T-cell (primary cell): Measurements from ENCODE around the gene GRM1. TPM values are rescaled to one million over a fixed set of nuclear protein-coding genes. Genes with fewer than 3 reads are reported as not detected.

Experiments
- ATAC-seq, 4 experiments: fragments of 200-7000 bp in 3 of 4; fragments of 150-1000 bp in 1 of 4; cut with Tn5 transposase; replicated peaks in 1 of 4; 1 replicate in 3 of 4; 2 replicates in 1 of 4; pipeline ENCODE4 v1.10.0; 2021; ENCODE audit warnings: moderate library complexity in 3 of 4, mild to moderate bottlenecking in 2 of 4, moderate number of reproducible peaks in 1 of 4
- CTCF ChIA-PET, 2 donors: fragments of 300-600 bp; sonication (Branson Sonifier 250); formaldehyde crosslinking; loops; one replicate each; lab custom pipeline; 2022; ENCODE audit warnings: antibody characterized with exemption in 2 of 2; lab: Charles Lee
- POLR2A ChIA-PET, 2 donors: fragments of 300-600 bp; sonication (Branson Sonifier 250); formaldehyde crosslinking; loops; one replicate each; lab custom pipeline; 2022; ENCODE audit warnings: antibody characterized with exemption in 2 of 2; lab: Charles Lee
- DNase-seq, 35 experiments: peaks; one replicate each; pipeline versions ENCODE4 v3.0.0 to v3.0.0-alpha.2; 2013 to 2023
- H3K27ac ChIP-seq: one replicate; pipeline ENCODE4 v1.5.1; 2013; ENCODE audit warnings: low read length
- H3K27me3 ChIP-seq, 2 experiments: replicated peaks in 1 of 2; 1 replicate in 1 of 2; 2 replicates in 1 of 2; pipeline versions ENCODE4 v1.6.1 to v1.7.0; 2013; ENCODE audit warnings: low read length in 1 of 2, mixed read lengths in 1 of 2; ENCODE audit not compliant: control insufficient read depth in 2 of 2, insufficient read depth in 2 of 2; ENCODE audit errors: extremely low read depth in 1 of 2
- H3K36me3 ChIP-seq, 2 donors: 1 replicate in 1 of 2; 2 replicates in 1 of 2; pipeline versions ENCODE4 v1.6.1 to v1.7.0; 2013; ENCODE audit warnings: low read length in 1 of 2; ENCODE audit not compliant: control insufficient read depth in 2 of 2, insufficient read depth in 1 of 2; ENCODE audit errors: extremely low read depth in 1 of 2
- H3K4me1 ChIP-seq, 2 experiments: 1 replicate in 1 of 2; 2 replicates in 1 of 2; pipeline versions ENCODE4 v1.6.1 to v1.7.0; 2013; ENCODE audit warnings: low read length in 2 of 2, mixed read lengths in 1 of 2; ENCODE audit not compliant: insufficient read depth in 2 of 2, control insufficient read depth in 1 of 2; ENCODE audit errors: extremely low read depth in 1 of 2
- H3K4me3 ChIP-seq, 2 donors: 1 replicate in 1 of 2; 2 replicates in 1 of 2; pipeline versions ENCODE4 v1.5.1 to v1.7.0; 2013; ENCODE audit warnings: mild to moderate bottlenecking in 2 of 2, low read length in 1 of 2, moderate library complexity in 1 of 2; ENCODE audit not compliant: control insufficient read depth in 1 of 2; ENCODE audit errors: extremely low read depth in 1 of 2
- H3K9me3 ChIP-seq: 2 replicates; pipeline ENCODE4 v1.7.0; 2013
- H3K27ac Mint-ChIP-seq, 2 donors: one replicate each; pipeline ENCODE4 v1.8.0; 2020 to 2021; ENCODE audit warnings: mild to moderate bottlenecking in 2 of 2, mixed read lengths in 2 of 2
- H3K27me3 Mint-ChIP-seq, 2 donors: one replicate each; pipeline ENCODE4 v1.8.0; 2021 to 2022; ENCODE audit warnings: mixed read lengths in 2 of 2
- H3K36me3 Mint-ChIP-seq: one replicate; pipeline ENCODE4 v1.8.0; 2021; ENCODE audit warnings: mixed read lengths
- H3K4me1 Mint-ChIP-seq, 3 donors: one replicate each; pipeline ENCODE4 v1.8.0; 2020 to 2022; ENCODE audit warnings: mixed read lengths in 3 of 3, mild to moderate bottlenecking in 1 of 3
- H3K4me3 Mint-ChIP-seq, 3 donors: one replicate each; pipeline ENCODE4 v1.8.0; 2020 to 2022; ENCODE audit warnings: mild to moderate bottlenecking in 3 of 3, mixed read lengths in 3 of 3, moderate library complexity in 3 of 3
- H3K9me3 Mint-ChIP-seq, 3 donors: one replicate each; pipeline ENCODE4 v1.8.0; 2020 to 2022; ENCODE audit warnings: mixed read lengths in 3 of 3
- WGBS: methylation state at CpG from one replicate; pipeline ENCODE4 v1.1.5; 2013; ENCODE audit warnings: missing lambda C conversion rate; ENCODE audit not compliant: insufficient coverage; 5-methylcytosine and 5-hydroxymethylcytosine counted together
- total RNA-seq, 35 experiments: library from RNA in 6 of 35; stranded (reverse) in 6 of 35; fragments of 120-200 nt in 1 of 35; gene quantifications; one replicate each; pipeline versions ENCODE4 v1.2.1 to v1.2.4 and lab custom pipeline; 2013 to 2026

Gene GRM1
- total RNA-seq, 5 donors from 2014 or later (not counting 1 experiment from before 2014, with no cell fraction given): not detected

DNA sequence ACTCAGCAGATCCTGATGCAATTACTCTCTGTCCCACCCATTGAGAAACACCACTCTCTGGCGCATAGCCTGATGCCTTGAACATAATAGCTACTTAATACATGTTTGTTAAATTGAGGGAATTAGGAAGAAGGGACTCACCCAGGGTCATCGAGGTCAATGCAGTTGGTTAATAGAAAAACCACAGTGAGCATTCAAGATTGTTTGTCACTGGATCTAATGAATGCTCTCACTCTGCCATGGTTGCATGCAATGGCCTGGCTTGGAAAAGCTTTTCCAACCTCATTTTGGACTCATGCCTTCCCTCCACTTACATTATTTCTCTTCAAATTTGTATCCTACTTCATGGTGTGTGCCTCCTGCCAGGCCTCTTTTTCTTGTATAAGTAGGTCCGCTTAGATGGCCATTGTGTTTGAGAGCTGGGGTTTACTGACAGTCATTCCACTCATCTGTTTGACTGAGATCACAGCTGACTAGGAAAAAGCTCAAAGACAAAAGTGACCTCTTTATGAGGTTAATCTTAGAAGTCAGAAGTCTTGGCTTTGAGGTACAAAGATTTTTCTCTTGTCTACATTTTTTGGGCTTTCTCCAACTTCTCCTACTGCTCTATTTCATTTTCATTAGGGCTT, 360.0 kb downstream of the GRM1 start:
- ChIA-PET POLR2A (no interaction called here), CTCF (no interaction called here)
- Mint-ChIP-seq H3K27me3 (peaks cover 0 to 6% of the 10 kb centered on the region in 2 donors), H3K36me3 (no peaks in the 10 kb centered on the region), H3K4me1 (no peaks in the 10 kb centered on the region), H3K9me3 (no peaks in the 10 kb centered on the region), H3K4me3 (no peak overlapping the region), H3K27ac (no peak overlapping the region)
- no CpG with 5 or more reads among the region's 3 CpGs for WGBS
- H3K27ac ChIP-seq: no peak overlapping the region
- no peaks in the 10 kb centered on the region for H3K9me3 ChIP-seq
- H3K4me1 ChIP-seq: no peaks in the 10 kb centered on the region
- no peaks in the 10 kb centered on the region for H3K27me3 ChIP-seq
- no peak overlapping the region for H3K4me3 ChIP-seq
- H3K36me3 ChIP-seq: no peaks in the 10 kb centered on the region
- DNase-seq (no peak), ATAC-seq (no peak)

DNA sequence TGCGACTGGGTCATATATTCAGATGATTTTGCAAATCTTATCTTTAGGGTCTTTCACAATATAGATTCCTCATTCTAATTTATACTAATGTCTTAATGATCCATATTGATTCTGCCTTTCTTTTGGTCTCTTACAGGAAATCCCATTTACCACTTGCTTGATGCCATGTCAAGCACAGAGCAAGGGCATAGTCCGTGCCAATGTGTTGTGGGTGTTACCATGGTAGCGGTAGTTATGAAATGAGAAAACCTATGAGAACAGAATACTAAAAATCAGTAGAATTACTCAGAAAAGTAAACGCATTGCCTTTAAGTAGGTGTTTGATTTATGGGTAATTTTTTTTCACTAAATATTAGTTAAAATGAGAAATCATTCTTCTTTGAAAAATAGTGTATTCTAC, 360.9 kb downstream of the GRM1 start:
- DNase-seq (no peak), ATAC-seq (no peak)
- no peak overlapping the region for H3K27ac ChIP-seq
- WGBS: no CpG with 5 or more reads among the region's 4 CpGs
- no peaks in the 10 kb centered on the region for H3K4me1 ChIP-seq
- Mint-ChIP-seq H3K9me3 (no peaks in the 10 kb centered on the region), H3K27ac (no peak overlapping the region), H3K4me1 (no peaks in the 10 kb centered on the region), H3K27me3 (peaks cover 0 to 6% of the 10 kb centered on the region in 2 donors), H3K4me3 (no peak overlapping the region), H3K36me3 (no peaks in the 10 kb centered on the region)
- no peak overlapping the region for H3K4me3 ChIP-seq
- H3K9me3 ChIP-seq: no peaks in the 10 kb centered on the region
- no peaks in the 10 kb centered on the region for H3K27me3 ChIP-seq
- ChIA-PET POLR2A (no interaction called here), CTCF (interaction anchor here in 1 of 2 donors (0.6 kb wide), 1 partner anchor 1990 kb away, joined by 3 read pairs; no protein-coding TSS in a partner anchor)
- H3K36me3 ChIP-seq: no peaks in the 10 kb centered on the region

DNA sequence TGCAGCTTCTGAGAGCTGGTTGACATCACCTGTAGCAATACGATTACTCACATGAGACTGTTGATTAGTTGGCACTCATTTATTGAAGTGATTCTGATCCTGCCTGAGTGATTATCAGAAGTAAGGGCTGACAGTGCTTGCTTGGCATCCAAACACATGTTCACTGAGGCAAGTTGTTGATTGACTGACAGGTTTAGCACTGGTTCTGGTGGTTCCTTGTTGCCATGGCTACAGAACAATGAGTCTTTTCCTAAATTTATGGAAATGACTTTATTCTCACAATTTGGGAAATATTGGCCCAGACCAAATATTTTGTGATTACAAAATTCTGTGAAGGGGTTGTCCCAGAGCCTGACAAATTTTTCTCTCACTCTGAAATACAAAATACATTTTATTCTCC, 368.8 kb downstream of the GRM1 start:
- ATAC-seq (no peak), DNase-seq (no peak)
- no peak overlapping the region for H3K27ac Mint-ChIP-seq
- no peak overlapping the region for H3K4me3 Mint-ChIP-seq
- H3K27ac ChIP-seq: no peak overlapping the region
- H3K9me3 Mint-ChIP-seq: peaks cover 0 to 4% (median 0%) of the 10 kb centered on the region in 3 donors
- H3K27me3 ChIP-seq: no peaks in the 10 kb centered on the region
- ChIA-PET CTCF (no interaction called here), POLR2A (no interaction called here)
- H3K36me3 Mint-ChIP-seq: no peaks in the 10 kb centered on the region
- peaks cover 0 to 4% of the 10 kb centered on the region in 2 donors for H3K27me3 Mint-ChIP-seq
- H3K4me1 Mint-ChIP-seq: no peaks in the 10 kb centered on the region
- no peaks in the 10 kb centered on the region for H3K4me1 ChIP-seq
- no peaks in the 10 kb centered on the region for H3K36me3 ChIP-seq
- 100% methylated on average over 1 of the region's 1 CpG for WGBS
- no peak overlapping the region for H3K4me3 ChIP-seq
- no peaks in the 10 kb centered on the region for H3K9me3 ChIP-seq

DNA sequence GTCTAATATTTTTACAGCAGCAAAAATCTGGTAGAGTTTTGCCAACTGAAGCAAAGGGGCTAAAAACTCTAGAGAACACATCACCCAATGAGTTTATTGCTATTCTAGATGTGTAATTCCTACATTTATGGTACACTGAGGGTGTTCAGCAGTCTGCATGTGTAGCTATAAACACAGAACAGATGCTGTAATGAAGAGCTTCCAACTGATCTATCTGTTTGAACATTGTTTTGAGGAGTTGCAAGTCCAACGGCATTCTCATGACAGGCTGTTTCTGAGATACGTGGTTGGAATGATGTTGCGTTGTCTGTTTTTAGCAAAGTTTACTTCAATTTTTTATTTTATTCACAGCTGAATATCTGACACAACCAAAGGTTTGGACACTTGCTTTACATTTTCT, 373.6 kb downstream of the GRM1 start:
- no peaks in the 10 kb centered on the region for H3K4me1 ChIP-seq
- ChIA-PET POLR2A (no interaction called here), CTCF (interaction anchor here in 1 of 2 donors (0.6 kb wide), 1 partner anchor 90 kb away, joined by 4 read pairs; no protein-coding TSS in a partner anchor)
- Mint-ChIP-seq H3K4me1 (no peaks in the 10 kb centered on the region), H3K36me3 (no peaks in the 10 kb centered on the region), H3K27ac (no peak overlapping the region), H3K4me3 (no peak overlapping the region), H3K9me3 (peaks cover 0 to 16% (median 6%) of the 10 kb centered on the region in 3 donors), H3K27me3 (no peaks in the 10 kb centered on the region)
- H3K9me3 ChIP-seq: no peaks in the 10 kb centered on the region
- DNase-seq (no peak), ATAC-seq (no peak)
- WGBS: no CpG with 5 or more reads among the region's 3 CpGs
- no peak overlapping the region for H3K27ac ChIP-seq
- H3K36me3 ChIP-seq: no peaks in the 10 kb centered on the region
- H3K4me3 ChIP-seq: no peak overlapping the region
- no peaks in the 10 kb centered on the region for H3K27me3 ChIP-seq

DNA sequence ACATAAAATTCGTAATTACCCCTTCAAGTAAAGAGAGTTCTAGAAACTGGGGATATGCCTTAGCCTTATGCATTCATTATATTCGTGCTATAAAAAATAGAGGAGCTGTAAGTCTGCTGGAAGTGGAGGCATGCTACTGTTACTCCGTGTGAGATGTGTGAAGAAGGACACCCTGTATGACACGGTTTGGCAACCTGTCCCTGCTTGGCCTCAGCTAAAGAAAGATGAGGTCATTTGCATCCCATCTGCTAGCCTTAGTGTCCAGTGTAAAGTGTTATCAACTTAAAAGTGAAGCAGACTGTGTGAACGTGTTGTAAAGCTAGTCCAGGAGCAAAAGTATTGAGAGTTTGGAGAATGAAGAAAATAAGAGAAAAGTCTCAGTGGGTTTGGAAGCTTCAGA, 379.7 kb downstream of the GRM1 start:
- H3K27ac Mint-ChIP-seq: no peak overlapping the region
- no peaks in the 10 kb centered on the region for H3K4me1 Mint-ChIP-seq
- ChIA-PET POLR2A (no interaction called here), CTCF (no interaction called here)
- Histone ChIP-seq H3K27ac (no peak overlapping the region), H3K9me3 (no peaks in the 10 kb centered on the region), H3K4me1 (no peaks in the 10 kb centered on the region), H3K36me3 (no peaks in the 10 kb centered on the region), H3K27me3 (no peaks in the 10 kb centered on the region), H3K4me3 (no peak overlapping the region)
- H3K36me3 Mint-ChIP-seq: no peaks in the 10 kb centered on the region
- H3K4me3 Mint-ChIP-seq: no peak overlapping the region
- H3K9me3 Mint-ChIP-seq: peaks cover 0 to 12% (median 10%) of the 10 kb centered on the region in 3 donors
- 40% methylated on average over 4 of the region's 5 CpGs for WGBS
- DNase-seq (no peak), ATAC-seq (no peak)
- no peaks in the 10 kb centered on the region for H3K27me3 Mint-ChIP-seq

DNA sequence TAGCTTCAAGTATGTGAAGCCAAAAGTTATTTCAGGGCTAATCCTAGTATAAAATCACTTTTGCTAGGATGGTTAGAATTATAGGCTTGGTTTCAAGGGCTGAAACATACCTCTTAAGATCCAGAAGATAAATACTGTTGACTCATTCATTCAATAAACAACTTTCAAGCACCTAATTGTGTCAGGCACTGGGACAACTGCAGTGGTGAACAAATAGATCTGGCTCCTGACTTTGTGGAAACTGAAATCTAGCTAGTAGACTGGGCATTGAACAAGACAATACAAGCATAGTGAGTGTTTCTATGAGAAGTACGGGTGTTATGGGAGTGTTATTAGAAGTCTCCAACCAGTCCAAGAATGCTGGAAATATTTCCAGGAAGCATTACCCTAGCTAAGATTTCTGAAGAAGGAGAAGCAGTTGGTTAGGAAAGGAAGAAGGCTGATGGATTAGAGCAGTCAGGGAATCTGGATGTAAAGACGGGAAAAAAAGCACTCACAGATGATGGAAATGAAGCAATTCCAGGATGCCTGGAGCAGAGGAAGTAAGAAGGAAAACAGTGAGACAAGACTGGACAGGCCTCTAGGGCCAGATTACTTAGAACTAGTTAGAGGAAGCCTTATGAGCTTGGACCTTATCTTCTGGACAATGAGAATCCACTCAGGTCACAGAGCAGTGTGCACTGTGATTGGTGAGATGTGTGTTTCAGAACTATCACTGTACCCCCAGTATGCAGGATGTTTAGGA, 382.2 kb downstream of the GRM1 start:
- ChIA-PET CTCF (no interaction called here), POLR2A (no interaction called here)
- H3K27me3 Mint-ChIP-seq: no peaks in the 10 kb centered on the region
- H3K4me1 Mint-ChIP-seq: no peaks in the 10 kb centered on the region
- H3K4me3 ChIP-seq: no peak overlapping the region
- ATAC-seq: no peak
- no peak overlapping the region for H3K27ac Mint-ChIP-seq
- peaks cover 0 to 6% (median 2%) of the 10 kb centered on the region in 3 donors for H3K9me3 Mint-ChIP-seq
- no peaks in the 10 kb centered on the region for H3K4me1 ChIP-seq
- no peaks in the 10 kb centered on the region for H3K36me3 Mint-ChIP-seq
- whole genome bisulfite sequencing: 94% methylated on average over 2 of the region's 2 CpGs
- no peaks in the 10 kb centered on the region for H3K36me3 ChIP-seq
- DNase-seq: no peak
- H3K27ac ChIP-seq: no peak overlapping the region
- H3K9me3 ChIP-seq: no peaks in the 10 kb centered on the region
- H3K4me3 Mint-ChIP-seq: no peak overlapping the region
- H3K27me3 ChIP-seq: no peaks in the 10 kb centered on the region
